ENCODE measurements around the gene CNGA3.

CNGA3 gene

DNA sequence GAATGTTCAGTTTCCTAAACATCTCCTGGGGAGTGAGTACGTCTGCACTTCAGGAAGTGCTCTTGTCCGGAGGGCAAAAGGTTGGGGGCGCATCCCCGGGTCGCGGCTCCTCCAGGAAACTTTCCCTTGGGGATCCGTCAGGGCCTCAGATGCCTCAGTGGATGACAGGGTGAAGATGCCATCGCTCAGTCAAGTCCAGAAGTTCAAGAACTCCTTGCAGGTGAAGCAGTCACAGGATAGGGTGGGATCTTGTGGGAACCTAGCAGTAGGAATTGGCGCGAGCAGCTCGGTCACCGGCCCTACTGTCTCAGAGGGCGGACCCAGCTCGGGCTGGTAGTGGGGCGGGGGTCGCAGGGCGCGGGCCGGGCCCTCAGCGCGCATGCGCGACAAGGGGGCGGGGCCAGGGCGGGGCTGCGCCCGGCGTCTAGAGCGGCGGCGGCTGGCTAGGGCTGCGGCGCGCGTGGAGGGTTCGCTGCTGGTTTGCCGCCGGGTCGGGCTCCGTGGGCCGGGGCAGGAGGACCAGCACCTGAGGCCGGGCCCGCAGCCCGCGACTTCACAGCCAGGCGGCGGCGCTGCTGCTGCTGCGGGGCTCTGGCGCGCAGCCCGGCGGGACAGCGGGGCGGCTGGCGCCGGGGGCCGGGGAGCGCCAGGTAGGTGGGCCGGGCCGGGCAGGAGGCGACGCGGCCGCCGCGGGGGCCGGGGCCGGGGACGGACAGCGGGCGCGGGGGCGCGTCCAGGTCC lies 98.3 kb downstream of the CNGA3 start, which contains the start of gene INPP4A:
TSS of gene INPP4A (plus strand) at position 423 of the 741 bp plus-strand sequence. CDS start 75,191 bp downstream, outside the sequence.
- peak; percentile 85 for DNase-seq

DNA sequence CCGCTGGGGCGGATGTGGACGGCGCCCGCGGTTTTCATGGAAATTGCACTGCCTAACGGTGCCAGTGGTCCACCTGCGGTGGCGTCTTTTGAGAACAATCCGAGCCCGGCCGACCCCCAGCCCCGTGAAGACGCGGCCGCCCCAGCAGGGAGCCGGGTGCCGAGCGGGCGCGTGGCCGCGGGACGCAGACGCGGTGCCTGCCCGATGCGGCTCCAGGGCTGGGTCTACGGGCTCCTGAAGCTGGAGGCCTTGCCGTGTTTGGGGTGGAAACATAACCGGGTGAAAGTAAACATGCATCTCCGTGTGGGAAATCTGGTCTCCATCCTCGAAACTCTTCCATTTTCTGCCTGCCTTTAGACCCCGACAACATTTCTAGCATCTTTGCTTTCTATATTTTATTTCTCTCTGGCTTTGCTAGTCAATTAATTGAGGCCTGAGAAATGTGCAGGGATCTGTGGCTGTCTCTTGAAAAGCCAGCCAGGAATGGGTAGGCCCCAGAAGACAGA lies 99.0 kb downstream of the CNGA3 start:
- DNase-seq (peak; percentile 46), ATAC-seq (peak; percentile 21)

More for the DNA sequence above, 98.3 kb downstream of the CNGA3 start, which contains the start of gene INPP4A:
- peak; percentile 84 for ATAC-seq

DNA sequence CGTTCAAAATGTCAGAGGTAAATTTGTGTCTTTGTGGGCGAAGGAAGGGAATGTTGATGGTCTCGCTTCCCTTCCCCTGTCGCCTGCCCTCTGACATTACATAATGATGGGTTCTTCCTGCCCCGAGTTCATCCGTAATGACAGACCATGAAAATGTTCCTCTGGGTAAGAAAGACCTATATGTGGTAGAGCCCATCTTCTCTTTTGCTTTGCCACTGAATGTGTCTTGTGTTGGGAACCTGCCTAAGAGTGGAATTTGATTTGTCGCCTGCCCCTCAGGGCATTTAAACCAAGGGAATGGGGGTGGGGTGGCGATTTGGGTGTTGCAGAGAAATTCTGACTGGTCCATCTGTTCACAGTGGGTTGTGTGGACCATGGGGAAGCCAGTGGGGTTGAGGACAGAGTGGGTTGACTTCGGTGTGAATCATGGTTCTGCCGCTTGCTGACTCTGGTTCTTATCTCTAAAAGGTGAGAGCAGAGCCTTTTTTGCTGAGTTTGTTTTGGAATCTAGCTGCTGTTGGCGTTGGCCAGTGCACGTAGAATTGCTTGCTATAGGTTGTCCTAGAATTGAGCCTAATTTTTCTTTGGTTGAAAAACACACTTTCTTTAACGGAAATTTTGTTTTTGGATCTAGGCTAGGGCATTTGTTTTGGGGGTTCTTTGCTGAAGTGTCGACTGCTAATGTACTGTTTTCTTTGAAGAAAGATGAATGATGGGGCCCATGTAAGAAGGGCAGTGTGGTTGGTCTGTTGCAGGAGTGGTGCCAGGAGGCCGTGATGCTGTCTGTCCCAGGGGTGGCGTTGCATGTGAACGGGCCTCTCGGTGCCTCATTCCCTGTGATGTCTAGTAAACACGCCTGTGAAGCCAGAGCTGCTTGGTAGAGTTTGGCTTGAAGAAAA lies 99.7 kb downstream of the CNGA3 start:
- peak; percentile 35 for ATAC-seq
- DNase-seq = peak; percentile 55

- no peak for DNase-seq
- ATAC-seq = no peak
Observed at GRCh38 chr2:98446850-98447249, 100.6 kb downstream of the CNGA3 start.
